GM20000 (cell line): ENCODE data around the gene FAM181B.

Experiments
- DNase-seq: peaks from one replicate; pipeline ENCODE4 v3.0.0; 2012; ENCODE audit warnings: low spot score
- TF ChIP-seq, protein P1 (sequence below): IDR thresholded peaks from 2 replicates; pipeline ENCODE4 v1.5.1; 2012; ENCODE audit warnings: mild to moderate bottlenecking, control low read depth; ENCODE audit errors: extremely low read depth, missing control alignments

FAM181B gene

DNA sequence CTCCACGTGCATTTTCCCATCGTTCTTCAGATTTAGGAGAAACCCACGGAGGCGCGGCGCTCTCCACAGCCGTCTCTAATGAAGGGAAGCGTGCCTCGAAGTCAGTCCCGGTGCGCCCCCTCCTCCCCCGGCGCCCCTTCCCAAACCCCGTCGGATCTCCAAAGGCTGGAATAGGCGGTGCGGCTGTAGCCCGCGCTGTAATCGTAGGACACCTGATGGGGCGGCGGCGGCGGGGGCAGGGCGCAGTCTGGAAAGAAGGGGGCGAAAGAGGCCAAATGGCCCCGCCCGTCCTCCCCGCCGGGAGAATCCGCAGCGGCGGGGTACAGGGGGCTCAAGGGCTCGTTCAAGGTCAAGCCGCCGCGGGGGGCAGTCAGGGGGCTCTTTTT lies 1.3 kb downstream of the FAM181B start:
- TF ChIP-seq, protein P1, sequence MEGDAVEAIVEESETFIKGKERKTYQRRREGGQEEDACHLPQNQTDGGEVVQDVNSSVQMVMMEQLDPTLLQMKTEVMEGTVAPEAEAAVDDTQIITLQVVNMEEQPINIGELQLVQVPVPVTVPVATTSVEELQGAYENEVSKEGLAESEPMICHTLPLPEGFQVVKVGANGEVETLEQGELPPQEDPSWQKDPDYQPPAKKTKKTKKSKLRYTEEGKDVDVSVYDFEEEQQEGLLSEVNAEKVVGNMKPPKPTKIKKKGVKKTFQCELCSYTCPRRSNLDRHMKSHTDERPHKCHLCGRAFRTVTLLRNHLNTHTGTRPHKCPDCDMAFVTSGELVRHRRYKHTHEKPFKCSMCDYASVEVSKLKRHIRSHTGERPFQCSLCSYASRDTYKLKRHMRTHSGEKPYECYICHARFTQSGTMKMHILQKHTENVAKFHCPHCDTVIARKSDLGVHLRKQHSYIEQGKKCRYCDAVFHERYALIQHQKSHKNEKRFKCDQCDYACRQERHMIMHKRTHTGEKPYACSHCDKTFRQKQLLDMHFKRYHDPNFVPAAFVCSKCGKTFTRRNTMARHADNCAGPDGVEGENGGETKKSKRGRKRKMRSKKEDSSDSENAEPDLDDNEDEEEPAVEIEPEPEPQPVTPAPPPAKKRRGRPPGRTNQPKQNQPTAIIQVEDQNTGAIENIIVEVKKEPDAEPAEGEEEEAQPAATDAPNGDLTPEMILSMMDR = no peak
- no peak for DNase-seq

DNA sequence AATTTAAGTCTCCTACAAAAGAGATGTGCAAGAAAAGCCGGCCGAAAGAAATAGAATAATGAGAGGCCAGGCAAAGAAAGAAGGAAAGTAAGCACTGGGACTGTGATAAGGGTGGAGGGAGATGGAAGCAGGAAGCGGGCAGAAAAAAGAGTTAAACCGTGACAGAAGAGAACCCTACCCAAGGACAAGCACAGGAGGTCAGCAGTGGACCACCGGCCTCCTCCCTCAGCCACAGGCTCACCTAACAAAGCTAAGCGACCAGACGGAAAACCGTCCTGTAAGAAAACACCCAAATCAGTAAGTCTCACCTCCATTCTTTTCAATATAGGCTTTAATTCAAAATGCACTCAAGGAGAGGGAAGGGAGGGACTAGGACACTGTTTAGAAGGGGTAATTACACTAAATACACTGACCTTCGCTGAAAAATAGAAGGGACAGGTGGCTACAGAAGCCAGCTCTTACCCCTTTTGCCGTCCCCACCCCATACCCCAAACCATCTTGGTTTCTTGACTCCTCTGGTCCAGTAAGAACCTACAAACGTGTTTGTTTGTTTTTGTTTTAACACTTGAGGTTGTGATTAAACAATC lies 1.9 kb downstream of the FAM181B start:
- no peak for DNase-seq
- TF ChIP-seq, protein P1 = no peak

DNA sequence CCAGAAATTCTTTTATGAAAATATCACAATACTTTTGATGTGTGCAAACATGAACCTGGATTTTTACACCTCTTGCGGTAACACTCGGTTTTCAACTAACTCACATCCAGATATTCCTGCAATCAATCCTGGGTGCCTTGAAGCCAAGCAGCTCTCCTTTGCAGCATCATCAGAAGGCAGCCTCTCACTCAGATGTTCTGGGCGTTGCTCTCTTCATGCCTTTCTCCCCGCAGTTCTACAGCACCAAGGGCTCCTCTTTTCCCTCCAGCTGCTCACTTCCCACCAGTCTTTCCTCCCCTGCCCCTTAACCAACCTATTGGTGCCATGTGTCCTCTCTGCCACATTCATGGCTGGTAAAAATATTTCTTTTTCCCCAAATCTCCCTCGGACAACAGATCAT lies 2.9 kb downstream of the FAM181B start:
- no peak for DNase-seq
- TF ChIP-seq, protein P1 = no peak

DNA sequence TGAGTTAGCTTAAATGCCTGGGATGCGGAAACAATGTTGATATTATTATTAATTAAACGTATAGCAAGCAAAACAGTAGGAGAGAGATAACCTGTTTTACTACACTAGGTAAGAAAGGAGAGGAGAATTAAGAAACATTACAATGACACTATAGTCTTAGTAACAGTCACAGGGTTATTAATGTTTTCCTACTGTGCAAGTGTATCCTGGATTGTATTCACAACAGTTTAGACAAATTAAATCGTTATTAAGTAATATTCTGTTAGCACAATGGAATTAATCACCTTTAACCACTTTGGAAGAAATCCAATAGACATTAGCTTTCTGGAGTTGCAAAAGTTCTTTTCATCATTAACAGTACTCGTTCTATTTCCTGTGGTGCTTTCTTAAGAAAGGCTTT lies 3.4 kb downstream of the FAM181B start:
- no peak for DNase-seq
- TF ChIP-seq, protein P1 = no peak

DNA sequence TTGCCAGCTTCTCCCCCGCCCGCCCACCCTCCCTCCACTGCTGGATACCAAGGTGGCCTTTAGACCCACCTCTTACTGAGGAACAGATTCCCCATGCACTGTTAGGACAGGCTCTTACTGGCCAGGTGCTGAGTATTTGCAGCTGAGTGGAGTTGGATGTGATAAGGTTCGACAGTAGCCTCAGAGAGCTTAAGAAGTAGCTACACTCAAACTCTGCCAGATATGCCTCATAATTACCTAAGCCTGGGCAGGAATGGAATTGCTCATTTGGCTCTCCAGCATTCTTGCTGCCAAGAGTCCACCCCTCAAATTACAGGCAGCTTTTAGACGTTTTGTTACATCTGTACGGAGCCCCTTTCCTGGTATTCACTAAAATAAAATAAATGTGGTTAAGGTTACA lies 9.6 kb downstream of the FAM181B start:
- TF ChIP-seq, protein P1 = no peak
- DNase-seq = no peak

DNA sequence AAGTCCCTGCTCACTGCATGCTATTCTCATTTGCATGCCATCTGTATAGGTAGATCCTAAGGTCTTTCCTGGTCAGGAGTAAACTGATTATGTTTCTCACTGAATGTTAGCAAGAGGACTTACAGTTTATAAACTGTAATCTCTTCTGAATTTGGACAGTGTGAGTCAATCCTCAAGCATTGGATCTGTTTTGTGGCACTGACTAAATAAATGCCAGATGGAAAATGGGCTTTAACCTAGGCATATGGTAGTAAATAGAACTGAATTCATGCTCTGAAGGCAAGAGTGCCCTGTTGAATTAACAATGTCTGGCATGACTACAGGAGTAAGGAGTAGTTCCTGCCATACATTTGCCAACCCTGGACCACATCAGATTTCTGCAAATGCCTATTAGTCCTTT lies 11.4 kb downstream of the FAM181B start:
- TF ChIP-seq, protein P1 = no peak
- no peak for DNase-seq

DNA sequence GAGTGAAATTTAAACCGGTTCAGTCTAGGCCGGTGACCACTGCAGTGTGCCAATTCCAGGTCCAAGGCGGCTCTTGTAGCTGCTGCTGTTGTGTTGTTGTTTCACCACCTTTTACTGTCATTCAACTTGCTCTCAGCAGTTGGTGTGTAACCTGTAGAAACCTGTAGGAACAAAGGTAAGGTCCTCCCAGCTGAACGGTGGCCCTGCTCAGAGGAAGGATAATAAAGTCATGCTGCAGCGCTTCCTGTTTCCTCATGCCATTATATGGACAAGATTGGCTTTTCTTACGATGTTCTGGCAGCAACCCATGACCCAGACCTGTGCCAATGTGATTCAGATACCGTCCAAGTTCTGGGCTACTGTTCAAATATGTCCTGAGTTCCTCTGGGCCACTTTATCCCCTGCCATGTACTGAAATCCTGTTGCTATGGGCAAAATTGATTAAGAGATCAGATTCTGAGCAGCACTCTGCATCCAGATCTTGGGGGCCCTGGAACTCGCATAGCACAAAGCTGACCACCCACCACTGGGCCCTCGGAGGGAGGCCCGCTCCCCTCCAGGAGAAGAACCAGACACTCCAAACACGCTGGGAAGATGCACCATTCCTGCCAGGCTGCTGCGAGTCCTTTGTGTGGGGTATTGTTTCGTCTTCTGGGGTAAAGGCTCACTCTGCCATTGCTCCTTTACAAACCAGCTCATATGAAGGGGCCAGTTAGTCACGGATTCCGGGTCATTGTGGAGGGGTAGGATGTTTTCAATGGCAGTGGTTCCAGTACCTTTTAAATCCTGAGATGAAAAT lies 13.2 kb downstream of the FAM181B start:
- TF ChIP-seq, protein P1 = no peak
- no peak for DNase-seq
